Loucy (cell line): Measurements from ENCODE around the gene TNFAIP3.
A peak's percentile ranks its signal among the peaks of the same experiment; 100 is the strongest.

Experiments
- H2AFZ ChIP-seq: fragments of 200-600 bp; sonication (generic); 2 replicates; pipeline ENCODE4 v1.6.0; 2016; ENCODE audit warnings: antibody characterized with exemption, mild to moderate bottlenecking, low read length, moderate library complexity
- H3F3A ChIP-seq: fragments of 200-600 bp; 2 replicates; pipeline ENCODE4 v1.6.0; 2016; ENCODE audit warnings: antibody characterized with exemption, low read depth, mild to moderate bottlenecking
- H3K27me3 ChIP-seq: fragments of 200-600 bp; sonication (generic); 2 replicates; pipeline ENCODE4 v1.6.1; 2014; ENCODE audit warnings: low read length, mild to moderate bottlenecking; ENCODE audit not compliant: insufficient read depth, poor library complexity, severe bottlenecking
- H3K36me3 ChIP-seq: fragments of 200-600 bp; sonication (generic); 2 replicates; pipeline ENCODE4 v1.6.1; 2016; ENCODE audit warnings: low read length; ENCODE audit not compliant: insufficient read depth
- H3K4me1 ChIP-seq: fragments of 200-600 bp; sonication (generic); 2 replicates; pipeline ENCODE4 v1.5.1; 2014; ENCODE audit warnings: low read length, mild to moderate bottlenecking; ENCODE audit not compliant: insufficient read depth, poor library complexity, severe bottlenecking
- H3K4me2 ChIP-seq: fragments of 200-600 bp; sonication (generic); 2 replicates; pipeline ENCODE4 v1.6.0; 2014; ENCODE audit warnings: antibody characterized with exemption, low read length, low read depth, mild to moderate bottlenecking; ENCODE audit not compliant: poor library complexity, severe bottlenecking
- H3K4me3 ChIP-seq: fragments of 200-600 bp; sonication (generic); 2 replicates; pipeline ENCODE4 v1.5.1; 2014; ENCODE audit warnings: low read length, mild to moderate bottlenecking, mixed read lengths; ENCODE audit not compliant: poor library complexity, severe bottlenecking
- H3K79me2 ChIP-seq: fragments of 200-600 bp; sonication (generic); 2 replicates; pipeline ENCODE4 v1.6.1; 2014; ENCODE audit warnings: low read length; ENCODE audit not compliant: insufficient read depth
- H3K9ac ChIP-seq: fragments of 200-600 bp; sonication (generic); 2 replicates; pipeline ENCODE4 v1.6.0; 2014; ENCODE audit warnings: mild to moderate bottlenecking, low read depth, low read length, moderate library complexity; ENCODE audit not compliant: poor library complexity, severe bottlenecking
- H3K9me2 ChIP-seq: fragments of 200-600 bp; sonication (generic); replicated peaks from 2 replicates; pipeline ENCODE4 v1.6.1; 2016; ENCODE audit warnings: low read depth, low read length, mixed read lengths
- H3K9me3 ChIP-seq: fragments of 200-600 bp; sonication (generic); 2 replicates; pipeline ENCODE4 v1.6.1; 2014; ENCODE audit warnings: mild to moderate bottlenecking, antibody characterized with exemption, low read length, low read depth; ENCODE audit not compliant: insufficient read depth
- H4K20me1 ChIP-seq: fragments of 200-600 bp; sonication (generic); 2 replicates; pipeline ENCODE4 v1.6.0; 2014; ENCODE audit warnings: antibody characterized with exemption, low read length, mild to moderate bottlenecking; ENCODE audit not compliant: insufficient read depth, poor library complexity, severe bottlenecking
- CTCF ChIP-seq: fragments of 200-600 bp; sonication (generic); conservative IDR thresholded peaks from 2 replicates; pipeline ENCODE4 v1.5.1; 2014; ENCODE audit warnings: mild to moderate bottlenecking, antibody characterized with exemption, low read length
- EZH2phosphoT487 ChIP-seq: fragments of 200-600 bp; IDR thresholded peaks from 2 replicates; pipeline ENCODE4 v1.6.1; 2018; ENCODE audit warnings: antibody characterized with exemption, mild to moderate bottlenecking, moderate library complexity, borderline replicate concordance

Gene TNFAIP3

GRCh38 chr6:137864812-137865508, 2.1 kb upstream of the TNFAIP3 start:
- no peaks in the 10 kb centered on the region for H3F3A ChIP-seq
- peak overlapping the region; percentile 77 for H3K4me3 ChIP-seq
- no peaks in the 10 kb centered on the region for H3K9me3 ChIP-seq
- peak overlapping the region; percentile 83 for H3K9ac ChIP-seq
- H3K4me1 ChIP-seq = peaks cover 71% of the 10 kb centered on the region
- H3K4me2 ChIP-seq = peak overlapping the region; percentile 88
- no peak overlapping the region for H2AFZ ChIP-seq
- H4K20me1 ChIP-seq = peaks cover 5% of the 10 kb centered on the region
- TF ChIP-seq CTCF (peak; percentile 26), EZH2phosphoT487 (no peak)
- peaks cover 43% of the 10 kb centered on the region for H3K79me2 ChIP-seq
- H3K36me3 ChIP-seq = no peaks in the 10 kb centered on the region
- H3K27me3 ChIP-seq = no peaks in the 10 kb centered on the region
- H3K9me2 ChIP-seq = no peaks in the 10 kb centered on the region

- H3K4me2 ChIP-seq = peak overlapping the region; percentile 88
- peak overlapping the region; percentile 83 for H3K9ac ChIP-seq
- H3K4me3 ChIP-seq = peak overlapping the region; percentile 77
- no peaks in the 10 kb centered on the region for H3K27me3 ChIP-seq
- no peaks in the 10 kb centered on the region for H3F3A ChIP-seq
- H2AFZ ChIP-seq = peak overlapping the region; percentile 74
- peaks cover 19% of the 10 kb centered on the region for H4K20me1 ChIP-seq
- peaks cover 1% of the 10 kb centered on the region; the same call in 1 of the 2 replicates for H3K36me3 ChIP-seq
- H3K79me2 ChIP-seq = peaks cover 57% of the 10 kb centered on the region
- TF ChIP-seq EZH2phosphoT487 (no peak), CTCF (no peak)
- no peaks in the 10 kb centered on the region for H3K9me3 ChIP-seq
- peaks cover 71% of the 10 kb centered on the region for H3K4me1 ChIP-seq
- no peaks in the 10 kb centered on the region for H3K9me2 ChIP-seq
Observed at GRCh38 chr6:137866200-137866913, 702 bp upstream of the TNFAIP3 start.

GRCh38 chr6:137867685-137868509, 838 bp downstream of the TNFAIP3 start:
- TF ChIP-seq EZH2phosphoT487 (no peak), CTCF (no peak)
- peak overlapping the region; percentile 79 for H3K4me3 ChIP-seq
- peaks cover 72% of the 10 kb centered on the region for H3K79me2 ChIP-seq
- peaks cover 71% of the 10 kb centered on the region for H3K4me1 ChIP-seq
- peaks cover 11% of the 10 kb centered on the region; the same call in 1 of the 2 replicates for H3K36me3 ChIP-seq
- H3K27me3 ChIP-seq = no peaks in the 10 kb centered on the region
- no peaks in the 10 kb centered on the region for H3K9me3 ChIP-seq
- no peaks in the 10 kb centered on the region for H3K9me2 ChIP-seq
- peak overlapping the region; percentile 90 for H3K9ac ChIP-seq
- H3K4me2 ChIP-seq = peak overlapping the region; percentile 86
- H2AFZ ChIP-seq = peak overlapping the region; percentile 72
- no peaks in the 10 kb centered on the region for H3F3A ChIP-seq
- peaks cover 34% of the 10 kb centered on the region for H4K20me1 ChIP-seq
